Testis (tissue), 3 donors: ENCODE measurements around the gene DNAJC18. TPM values are rescaled to one million over a fixed set of nuclear protein-coding genes. Genes with fewer than 3 reads are reported as not detected.

ENCODE experiments used
- DNase-seq: peaks from one replicate; pipeline ENCODE4 v3.0.0-alpha.2; 2019
- H3K27ac ChIP-seq, 2 donors: fragments of 200-600 bp; sonication (generic); one replicate each; pipeline ENCODE4 v1.5.1; 2019
- H3K27me3 ChIP-seq: fragments of 200-600 bp; sonication (generic); one replicate; pipeline ENCODE4 v1.5.1; 2019
- H3K36me3 ChIP-seq: fragments of 200-600 bp; sonication (generic); one replicate; pipeline ENCODE4 v1.5.1; 2017; ENCODE audit warnings: low read depth; ENCODE audit errors: missing control alignments
- H3K4me1 ChIP-seq: fragments of 200-600 bp; sonication (generic); one replicate; pipeline ENCODE4 v1.5.1; 2019
- H3K4me3 ChIP-seq, 2 donors: fragments of 200-600 bp; sonication (generic); one replicate each; pipeline ENCODE4 v1.5.1; 2017 to 2019
- H3K9me3 ChIP-seq: fragments of 200-600 bp; sonication (generic); one replicate; pipeline ENCODE4 v1.5.1; 2017
- CTCF ChIP-seq, 3 experiments: fragments of 450-650 bp in 2 of 3; fragments of 200-600 bp in 1 of 3; sonication (generic) in 1 of 3; IDR thresholded peaks; one replicate each; pipeline ENCODE4 v1.5.1; 2016 to 2019; ENCODE audit warnings: antibody characterized with exemption in 3 of 3, mild to moderate bottlenecking in 2 of 3, moderate library complexity in 1 of 3
- POLR2A ChIP-seq: fragments of 450-650 bp; IDR thresholded peaks from one replicate; pipeline ENCODE4 v1.6.1; 2017; ENCODE audit warnings: antibody characterized with exemption, mild to moderate bottlenecking, moderate library complexity
- whole genome bisulfite sequencing, 2 donors: methylation state at CpG; one replicate each; pipeline ENCODE4 v1.1.5; 2018; 5-methylcytosine and 5-hydroxymethylcytosine counted together
- intact Hi-C: fragments of 100-400 bp; cut with DNase I; formaldehyde crosslinking; loops from one replicate; pipeline ENCODE4 v1.15.1; 2023; ENCODE audit warnings: low total_unique reads
- polyA plus RNA-seq: library from polyadenylated mRNA; stranded (reverse); fragments of 350-450 nt; fragmentation: Illumina TruSeq; extraction: RNeasy Lipid Tissue Mini Kit (QIAGEN cat#74804); gene quantifications from one replicate; pipeline ENCODE4 v1.2.3, GENCODE V29; 2014; ENCODE audit warnings: low read depth, low replicate concordance; ENCODE audit not compliant: insufficient read depth
- total RNA-seq, 2 donors: library from RNA; depleted of rRNA; stranded (reverse); fragments of >200 nt; gene quantifications; one replicate each; pipeline ENCODE4 v1.2.3, GENCODE V29; 2016

Gene DNAJC18
- total and polyA plus RNA-seq, 3 donors from 2014 or later, result 45.0 to 283 (median 98.3) TPM

GRCh38 chr5:139451878-139452660 lies 12.7 kb upstream of the DNAJC18 start:
- no peak for DNase-seq
- no peak for TF ChIP-seq POLR2A
- no peak for TF ChIP-seq CTCF (IDR thresholded peaks at IDR 0.05)
- Histone ChIP-seq H3K9me3 (no peaks in the 10 kb centered on the region), H3K36me3 (no peaks in the 10 kb centered on the region), H3K4me1 (no peaks in the 10 kb centered on the region), H3K27me3 (no peaks in the 10 kb centered on the region), H3K4me3 (no peak overlapping the region), H3K27ac (no peak overlapping the region)
- intact Hi-C loops, result no loop called here
- 75 to 84% methylated on average over 3 of the region's 3 CpGs for WGBS, 2 donors

GRCh38 chr5:139451176-139451575 lies 11.9 kb upstream of the DNAJC18 start:
- TF ChIP-seq POLR2A, result no peak
- TF ChIP-seq CTCF (IDR thresholded peaks at IDR 0.05), result no peak
- H3K27me3 ChIP-seq, result no peaks in the 10 kb centered on the region
- no peak for DNase-seq
- intact Hi-C loops, result no loop called here
- no peak overlapping the region for H3K4me3 ChIP-seq
- H3K9me3 ChIP-seq, result no peaks in the 10 kb centered on the region
- no peaks in the 10 kb centered on the region for H3K36me3 ChIP-seq
- WGBS, 2 donors, result 91 to 96% methylated on average over 2 of the region's 2 CpGs
- H3K27ac ChIP-seq, result no peak overlapping the region
- H3K4me1 ChIP-seq, result no peaks in the 10 kb centered on the region

GRCh38 chr5:139446956-139447779 lies 7.8 kb upstream of the DNAJC18 start:
- Histone ChIP-seq H3K27me3 (no peaks in the 10 kb centered on the region), H3K27ac (no peak overlapping the region), H3K9me3 (no peaks in the 10 kb centered on the region), H3K4me3 (no peak overlapping the region), H3K4me1 (no peaks in the 10 kb centered on the region), H3K36me3 (no peaks in the 10 kb centered on the region)
- TF ChIP-seq POLR2A (no peak), CTCF (IDR thresholded peaks at IDR 0.05) (no peak)
- no peak for DNase-seq
- intact Hi-C loops, result no loop called here
- WGBS, 2 donors, result 84 to 85% methylated on average over 5 of the region's 5 CpGs

GRCh38 chr5:139445325-139446170 lies 6.2 kb upstream of the DNAJC18 start:
- intact Hi-C loops, result no loop called here
- Histone ChIP-seq H3K4me3 (no peak overlapping the region), H3K27me3 (no peaks in the 10 kb centered on the region), H3K36me3 (no peaks in the 10 kb centered on the region), H3K4me1 (no peaks in the 10 kb centered on the region), H3K27ac (no peak overlapping the region), H3K9me3 (no peaks in the 10 kb centered on the region)
- no peak for DNase-seq
- TF ChIP-seq POLR2A, result no peak
- no peak for TF ChIP-seq CTCF (IDR thresholded peaks at IDR 0.05)
- WGBS, 2 donors, result 54% methylated on average over 7 of the region's 7 CpGs
